ENCODE results near the gene RAB11FIP2.

DNA sequence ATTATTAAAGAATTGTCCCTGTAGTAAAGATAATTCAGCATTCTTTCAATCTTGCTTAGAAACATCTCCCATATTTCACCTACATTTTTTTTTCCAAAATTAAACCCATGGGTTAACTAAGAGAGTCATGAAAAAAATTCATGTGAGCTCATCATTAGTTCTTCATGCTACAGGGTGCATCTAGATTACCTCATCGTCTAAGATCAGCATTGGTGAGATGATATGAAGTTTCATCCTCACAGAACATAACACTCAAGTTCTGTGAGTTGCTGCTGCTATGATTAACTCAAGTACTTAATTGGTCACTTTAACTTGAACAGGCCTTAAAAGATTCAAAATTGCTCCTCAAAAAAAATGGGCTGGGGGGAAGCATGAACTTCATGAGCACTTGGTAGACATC lies 50.0 kb downstream of the RAB11FIP2 start:
- TF ChIP-seq, protein P1, sequence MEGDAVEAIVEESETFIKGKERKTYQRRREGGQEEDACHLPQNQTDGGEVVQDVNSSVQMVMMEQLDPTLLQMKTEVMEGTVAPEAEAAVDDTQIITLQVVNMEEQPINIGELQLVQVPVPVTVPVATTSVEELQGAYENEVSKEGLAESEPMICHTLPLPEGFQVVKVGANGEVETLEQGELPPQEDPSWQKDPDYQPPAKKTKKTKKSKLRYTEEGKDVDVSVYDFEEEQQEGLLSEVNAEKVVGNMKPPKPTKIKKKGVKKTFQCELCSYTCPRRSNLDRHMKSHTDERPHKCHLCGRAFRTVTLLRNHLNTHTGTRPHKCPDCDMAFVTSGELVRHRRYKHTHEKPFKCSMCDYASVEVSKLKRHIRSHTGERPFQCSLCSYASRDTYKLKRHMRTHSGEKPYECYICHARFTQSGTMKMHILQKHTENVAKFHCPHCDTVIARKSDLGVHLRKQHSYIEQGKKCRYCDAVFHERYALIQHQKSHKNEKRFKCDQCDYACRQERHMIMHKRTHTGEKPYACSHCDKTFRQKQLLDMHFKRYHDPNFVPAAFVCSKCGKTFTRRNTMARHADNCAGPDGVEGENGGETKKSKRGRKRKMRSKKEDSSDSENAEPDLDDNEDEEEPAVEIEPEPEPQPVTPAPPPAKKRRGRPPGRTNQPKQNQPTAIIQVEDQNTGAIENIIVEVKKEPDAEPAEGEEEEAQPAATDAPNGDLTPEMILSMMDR (IDR thresholded peaks at IDR 0.05; ENCODE audit: insufficient read depth, low read depth, low read length) = no peak
- TF ChIP-seq EZH2 (IDR thresholded peaks at IDR 0.05; ENCODE audit: insufficient read depth, low read length) = no peak

Measured in astrocyte (in vitro differentiated cells and primary cell).